RWPE1 (cell line): ENCODE results near the gene JTB.
"Not testable (repeated sequence)": the region's sequence is repeated elsewhere in the genome, so short reads cannot be mapped to it uniquely, and the experiment has no call there.

Source experiments
- CTCF ChIA-PET: fragments of 350-600 bp; sonication (Branson Sonifier 250); formaldehyde crosslinking; extraction: SDS; loops from one replicate; lab custom pipeline; 2021; lab: Yijun Ruan, JAX
- POLR2A ChIA-PET: fragments of 400-600 bp; formaldehyde crosslinking; extraction: SDS; loops from one replicate; lab custom pipeline; 2020; ENCODE audit warnings: antibody characterized with exemption; ENCODE audit not compliant: low non-redundant PET; lab: Yijun Ruan, JAX
- DNase-seq: peaks from one replicate; pipeline ENCODE4 v3.0.0; 2012; ENCODE audit warnings: low spot score
- H3K27ac ChIP-seq: fragments of 450-650 bp; 2 replicates; pipeline ENCODE4 v1.5.1; 2017
- TF ChIP-seq, protein P1 (sequence below): fragments of 450-650 bp; conservative IDR thresholded peaks from 2 replicates; pipeline ENCODE4 v1.5.1; 2017; ENCODE audit warnings: low read depth, mild to moderate bottlenecking

The JTB gene

DNA sequence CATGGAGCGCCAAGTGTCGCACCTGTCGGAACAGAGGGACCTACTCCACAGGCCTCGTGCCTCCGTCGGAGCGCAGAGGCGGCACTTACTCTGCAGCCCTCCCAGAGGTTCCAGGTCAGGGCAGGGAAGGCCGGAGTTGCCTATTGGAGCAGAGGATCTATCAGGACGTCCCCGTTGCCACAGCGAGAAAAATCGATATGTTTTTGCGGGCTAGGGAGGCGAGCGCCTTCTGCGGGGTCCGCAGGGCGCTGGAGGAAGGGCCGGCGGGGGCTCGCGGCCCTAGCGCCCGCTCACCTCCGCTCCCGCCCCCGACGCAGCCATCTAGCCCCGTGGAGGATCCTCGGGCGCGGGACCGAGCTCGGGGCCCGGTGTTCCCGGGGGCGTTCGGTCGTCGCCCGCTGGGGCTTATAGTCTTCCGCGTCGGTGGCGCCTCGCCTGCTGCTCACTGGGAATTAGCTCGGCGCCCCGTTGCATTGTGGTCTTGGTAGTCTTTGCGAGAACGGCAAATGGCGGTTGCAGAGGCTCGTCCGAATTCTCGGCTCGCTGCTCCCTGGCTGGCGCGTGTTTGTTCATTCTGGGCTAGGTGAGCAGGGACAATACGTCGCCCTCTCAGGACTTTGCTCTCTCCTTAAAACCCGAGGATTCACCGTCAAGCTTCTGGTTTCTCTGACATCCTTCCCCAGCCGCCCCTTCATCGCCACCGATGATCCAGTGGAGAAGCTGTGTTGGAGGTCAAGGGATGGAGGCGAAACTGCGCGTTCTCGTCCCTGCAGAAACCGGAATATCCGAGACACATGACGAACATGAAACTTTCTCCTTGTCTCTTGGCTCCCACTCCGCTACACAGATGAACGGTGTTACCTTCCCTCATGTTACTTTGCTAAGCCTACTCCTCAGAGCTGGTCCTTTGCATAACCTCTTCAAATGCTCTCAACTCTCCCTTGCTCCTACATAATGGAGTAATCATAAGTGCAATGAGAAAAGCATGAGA, at the start of gene JTB:
TSS of gene JTB (minus strand) at position 425 of the 991 bp plus-strand sequence. CDS start at position 3, 422 bp downstream.
- TF ChIP-seq, protein P1, sequence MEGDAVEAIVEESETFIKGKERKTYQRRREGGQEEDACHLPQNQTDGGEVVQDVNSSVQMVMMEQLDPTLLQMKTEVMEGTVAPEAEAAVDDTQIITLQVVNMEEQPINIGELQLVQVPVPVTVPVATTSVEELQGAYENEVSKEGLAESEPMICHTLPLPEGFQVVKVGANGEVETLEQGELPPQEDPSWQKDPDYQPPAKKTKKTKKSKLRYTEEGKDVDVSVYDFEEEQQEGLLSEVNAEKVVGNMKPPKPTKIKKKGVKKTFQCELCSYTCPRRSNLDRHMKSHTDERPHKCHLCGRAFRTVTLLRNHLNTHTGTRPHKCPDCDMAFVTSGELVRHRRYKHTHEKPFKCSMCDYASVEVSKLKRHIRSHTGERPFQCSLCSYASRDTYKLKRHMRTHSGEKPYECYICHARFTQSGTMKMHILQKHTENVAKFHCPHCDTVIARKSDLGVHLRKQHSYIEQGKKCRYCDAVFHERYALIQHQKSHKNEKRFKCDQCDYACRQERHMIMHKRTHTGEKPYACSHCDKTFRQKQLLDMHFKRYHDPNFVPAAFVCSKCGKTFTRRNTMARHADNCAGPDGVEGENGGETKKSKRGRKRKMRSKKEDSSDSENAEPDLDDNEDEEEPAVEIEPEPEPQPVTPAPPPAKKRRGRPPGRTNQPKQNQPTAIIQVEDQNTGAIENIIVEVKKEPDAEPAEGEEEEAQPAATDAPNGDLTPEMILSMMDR: no peak
- ChIA-PET POLR2A (interaction anchor here (0.5 to 2.8 kb wide), 3 partner anchors 11 to 1955 kb away, joined by 3 to 16 read pairs (median 4); partner anchors contain the start of genes CREB3L4 and GATAD2B), CTCF (interaction anchor here (0.6 to 1.3 kb wide), 4 partner anchors 9 to 71 kb away, joined by 4 to 5 read pairs (median 4); partner anchors contain the start of genes DENND4B and RAB13)
- peak; percentile 83 for DNase-seq
- H3K27ac ChIP-seq: peak within 1 kb of the TSS; percentile 84

DNA sequence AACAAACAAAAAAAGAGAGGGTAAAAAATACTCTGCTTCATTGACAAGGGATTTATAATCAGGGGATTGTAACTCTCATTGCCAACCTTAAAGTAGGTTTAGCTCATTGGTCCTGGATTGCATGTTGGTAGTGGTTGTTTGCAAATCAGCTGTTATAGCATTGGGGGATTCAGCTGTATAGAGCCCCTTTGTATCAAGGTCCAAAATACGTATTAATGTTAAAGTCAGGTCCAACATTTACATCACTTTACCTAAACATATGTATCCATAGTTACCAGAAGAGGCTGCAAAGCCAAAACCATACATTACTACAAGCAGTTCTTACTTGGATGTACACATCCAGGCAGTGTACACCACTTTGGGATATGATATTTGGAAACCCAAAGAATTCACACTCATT, 42.5 kb upstream of the JTB start:
- ChIA-PET CTCF (interaction anchor here (0.6 kb wide), 1 partner anchor 115 kb away, joined by 3 read pairs; no protein-coding TSS in a partner anchor), POLR2A (no interaction called here)
- no peak overlapping the region for H3K27ac ChIP-seq
- no peak for DNase-seq
- TF ChIP-seq, protein P1: no peak

DNA sequence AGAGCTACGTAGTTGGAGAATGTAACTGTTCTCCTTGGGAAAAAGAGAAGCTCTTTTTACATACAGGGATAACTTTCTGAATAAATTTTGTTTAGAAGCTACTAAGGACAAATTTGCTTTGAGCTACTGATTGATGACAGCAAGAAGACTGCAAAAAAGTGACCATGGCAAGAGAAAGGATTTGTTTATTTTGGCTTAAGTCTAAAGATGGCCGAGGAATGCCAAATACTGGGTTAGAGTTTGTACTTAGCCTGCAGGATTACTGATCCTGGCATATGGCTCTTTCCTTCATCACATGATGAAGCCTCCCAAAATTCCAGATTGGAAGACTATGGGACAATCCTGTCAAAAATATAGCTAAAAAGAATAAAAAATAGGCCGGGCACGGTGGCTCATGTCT, 41.8 kb upstream of the JTB start:
- no peak overlapping the region for H3K27ac ChIP-seq
- ChIA-PET CTCF (interaction anchor here (0.6 kb wide), 1 partner anchor 20 kb away, joined by 3 read pairs; no protein-coding TSS in a partner anchor), POLR2A (no interaction called here)
- DNase-seq: no peak
- TF ChIP-seq, protein P1: no peak

DNA sequence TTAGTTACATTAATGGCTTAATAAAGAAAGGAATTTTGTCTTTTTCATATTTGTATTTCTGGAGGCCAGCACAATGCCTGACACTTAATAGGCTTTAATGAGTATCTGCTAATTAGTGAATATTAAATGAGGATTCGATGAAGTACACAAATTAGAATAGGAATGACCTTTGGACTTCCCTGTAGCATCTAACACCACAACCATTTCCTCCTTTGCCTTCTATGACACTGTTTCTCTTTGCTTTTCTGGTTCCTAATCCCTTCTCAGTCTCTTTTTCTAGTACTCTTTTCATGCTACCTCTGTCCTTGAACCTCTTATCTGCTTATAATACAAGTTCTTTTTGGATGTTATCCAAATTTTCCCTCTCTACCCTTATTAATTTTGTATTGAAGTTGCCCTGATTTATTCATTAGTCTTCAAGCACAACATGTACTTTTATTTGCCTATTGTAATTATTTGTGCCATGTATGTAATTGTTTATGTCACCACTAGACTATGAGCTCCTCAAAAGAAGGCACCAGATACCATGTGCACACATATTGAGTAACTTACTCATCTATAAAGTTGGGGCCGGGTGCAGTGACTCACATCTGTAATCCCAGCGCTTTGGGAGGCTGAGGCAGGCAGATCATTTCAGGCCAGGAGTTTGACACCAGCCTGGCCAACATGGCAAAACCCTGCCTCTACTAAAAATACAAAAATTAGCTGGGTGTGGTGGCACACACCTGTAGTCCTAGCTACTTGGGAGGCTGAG, 36.9 kb upstream of the JTB start:
- TF ChIP-seq, protein P1: no peak
- ChIA-PET POLR2A (no interaction called here), CTCF (no interaction called here)
- H3K27ac ChIP-seq: no peak overlapping the region
- DNase-seq: peak; percentile 15

DNA sequence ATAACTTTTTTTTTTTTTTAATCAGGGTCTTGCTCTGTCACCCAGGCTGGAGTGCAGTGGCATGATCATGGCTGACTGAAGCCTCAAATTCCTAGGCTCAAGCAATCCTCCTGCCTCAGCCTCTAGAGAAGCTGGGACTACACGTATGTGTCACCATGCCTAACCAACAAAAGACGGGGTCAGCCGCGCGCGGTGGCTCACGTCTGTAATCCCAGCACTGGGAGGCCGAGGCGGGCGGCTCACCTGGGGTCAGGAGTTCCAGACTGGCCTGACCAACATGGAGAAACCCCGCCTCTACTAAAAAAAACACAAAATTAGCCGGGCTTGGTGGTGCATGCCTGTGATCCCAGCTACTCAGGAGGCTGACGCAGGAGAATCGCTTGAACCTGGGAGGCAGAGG, 35.1 kb upstream of the JTB start:
- H3K27ac ChIP-seq, DNase-seq, CTCF ChIA-PET, POLR2A ChIA-PET: not testable (repeated sequence)

DNA sequence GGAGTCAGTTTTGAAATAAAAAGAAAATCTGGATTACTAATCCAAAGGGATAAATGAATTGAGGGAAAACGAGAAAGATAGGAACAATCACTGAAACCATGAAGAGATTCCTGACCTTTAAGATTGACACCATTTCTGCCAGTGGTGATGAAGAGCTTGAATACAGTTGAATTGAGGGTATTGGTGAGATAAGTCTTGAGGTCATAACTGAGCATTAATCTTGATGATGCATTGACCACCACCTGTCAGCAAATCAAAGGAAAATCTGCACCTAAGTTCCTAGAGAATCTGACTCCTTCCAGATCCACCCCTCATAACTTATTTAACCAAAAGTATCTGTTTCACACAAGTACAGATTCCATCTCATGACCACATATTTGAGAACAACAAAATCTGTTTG, 34.7 kb upstream of the JTB start:
- ChIA-PET CTCF (interaction anchor here (0.6 kb wide), 1 partner anchor 100 kb away, joined by 4 read pairs; no protein-coding TSS in a partner anchor), POLR2A (interaction anchor here (0.8 kb wide), 1 partner anchor 9 kb away, joined by 4 read pairs; no protein-coding TSS in a partner anchor)
- TF ChIP-seq, protein P1: no peak
- no peak overlapping the region for H3K27ac ChIP-seq
- no peak for DNase-seq
